ENCODE measurements around the gene ADGRB3.
A peak's percentile ranks its signal among the peaks of the same experiment; 100 is the strongest.
"Not testable (repeated sequence)": the region's sequence is repeated elsewhere in the genome, so short reads cannot be mapped to it uniquely, and the experiment has no call there.

Gene ADGRB3

GRCh38 chr6:68737061-68737460, 102.0 kb downstream of the ADGRB3 start:
- DNase-seq: no peak

- no peak for DNase-seq
Measured at GRCh38 chr6:68738039-68738438, 103.0 kb downstream of the ADGRB3 start.

- no peak for DNase-seq
Measured at GRCh38 chr6:68740828-68741500, 105.9 kb downstream of the ADGRB3 start.

GRCh38 chr6:68741501-68742386, 106.7 kb downstream of the ADGRB3 start:
- DNase-seq: no peak

GRCh38 chr6:68743099-68743498, 108.0 kb downstream of the ADGRB3 start:
- DNase-seq: no peak

- not testable (repeated sequence) for DNase-seq
Measured at GRCh38 chr6:68744376-68744775, 109.3 kb downstream of the ADGRB3 start.

- no peak for DNase-seq
Measured at GRCh38 chr6:68746376-68746775, 111.3 kb downstream of the ADGRB3 start.

- no peak for DNase-seq
Measured at GRCh38 chr6:68747110-68747790, 112.2 kb downstream of the ADGRB3 start.

- DNase-seq: not testable (repeated sequence)
Measured at GRCh38 chr6:68747832-68748231, 112.8 kb downstream of the ADGRB3 start.

GRCh38 chr6:68754681-68755213, 119.7 kb downstream of the ADGRB3 start:
- no peak for DNase-seq

- no peak for DNase-seq
Measured at GRCh38 chr6:68756454-68757375, 121.6 kb downstream of the ADGRB3 start.

GRCh38 chr6:68757821-68758220, 122.7 kb downstream of the ADGRB3 start:
- no peak for DNase-seq

GRCh38 chr6:68758559-68758958, 123.5 kb downstream of the ADGRB3 start:
- DNase-seq: no peak

- no peak for DNase-seq
Measured at GRCh38 chr6:68760485-68760884, 125.4 kb downstream of the ADGRB3 start.

GRCh38 chr6:68760941-68761676, 126.0 kb downstream of the ADGRB3 start:
- DNase-seq: peak in 25 of 58 donors; percentile 1 to 60 (median 18)

- DNase-seq: no peak
Measured at GRCh38 chr6:68761985-68762384, 126.9 kb downstream of the ADGRB3 start.

- no peak for DNase-seq
Measured at GRCh38 chr6:68771426-68771825, 136.3 kb downstream of the ADGRB3 start.

GRCh38 chr6:68774843-68775242, 139.8 kb downstream of the ADGRB3 start:
- DNase-seq: no peak

GRCh38 chr6:68776354-68776753, 141.3 kb downstream of the ADGRB3 start:
- DNase-seq: peak in 3 of 58 donors; percentile 9 to 22 (median 14)

GRCh38 chr6:68777956-68778355, 142.9 kb downstream of the ADGRB3 start:
- peak in 18 of 58 donors; percentile 4 to 76 (median 23) for DNase-seq
